CD4-positive, alpha-beta T cell treated with Interleukin-1 beta for 1 hour (primary cell): ENCODE data around the gene ANGPT4.

Experiments
- DNase-seq, 2 donors: peaks; one replicate each; pipeline ENCODE4 v3.0.0-alpha.2; 2020 to 2022

The ANGPT4 gene

DNA sequence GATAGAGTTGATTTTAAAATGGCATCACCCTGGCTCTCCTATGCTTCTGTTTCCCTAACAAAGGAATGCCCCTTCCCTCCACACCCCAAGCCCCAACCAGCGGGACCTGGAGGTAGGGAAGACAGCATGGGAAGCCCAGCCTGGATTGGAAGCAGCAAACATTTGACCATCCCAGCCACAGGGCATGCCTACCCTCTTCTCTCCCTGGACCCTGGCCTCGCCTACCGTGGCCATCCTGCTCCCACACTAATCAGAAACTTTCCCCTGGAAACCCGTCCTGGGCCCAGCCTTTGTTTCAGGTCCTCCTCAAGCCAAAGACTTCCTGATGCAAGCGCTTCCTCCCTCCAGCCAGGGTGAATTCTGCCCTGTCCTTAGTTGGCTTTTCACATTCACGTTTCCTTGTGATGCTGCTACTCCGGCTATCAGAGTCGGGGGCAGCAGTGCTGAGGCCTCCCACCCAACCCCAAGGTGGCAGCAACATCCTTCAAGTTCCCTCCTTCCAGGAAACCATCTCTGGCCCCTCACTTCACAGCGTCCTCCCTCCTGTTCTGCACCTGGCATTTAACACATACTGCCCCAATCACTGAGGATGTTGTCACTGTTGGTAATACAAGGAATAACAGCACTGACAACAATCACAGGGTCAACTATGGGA, 18.2 kb upstream of the ANGPT4 start:
- DNase-seq, result no peak

DNA sequence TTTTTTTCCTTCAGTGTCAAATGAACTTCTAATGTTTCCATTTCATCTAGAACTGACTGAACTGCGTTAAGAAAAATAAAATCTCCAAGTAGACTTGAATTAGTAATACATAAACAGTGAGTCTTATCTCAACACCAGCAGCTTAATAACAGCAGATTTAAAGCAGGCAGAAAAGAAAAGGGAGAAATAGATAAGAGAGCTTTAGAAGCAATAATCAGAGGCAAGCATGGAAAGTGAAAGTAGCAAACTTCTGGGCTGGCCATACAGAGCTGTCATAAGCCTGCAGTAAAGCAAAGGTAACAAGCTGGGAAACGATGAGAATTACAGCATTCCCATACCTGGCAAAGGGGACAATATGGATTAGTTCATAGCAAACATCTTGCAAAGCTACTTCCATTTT, 16.9 kb upstream of the ANGPT4 start:
- no peak for DNase-seq

DNA sequence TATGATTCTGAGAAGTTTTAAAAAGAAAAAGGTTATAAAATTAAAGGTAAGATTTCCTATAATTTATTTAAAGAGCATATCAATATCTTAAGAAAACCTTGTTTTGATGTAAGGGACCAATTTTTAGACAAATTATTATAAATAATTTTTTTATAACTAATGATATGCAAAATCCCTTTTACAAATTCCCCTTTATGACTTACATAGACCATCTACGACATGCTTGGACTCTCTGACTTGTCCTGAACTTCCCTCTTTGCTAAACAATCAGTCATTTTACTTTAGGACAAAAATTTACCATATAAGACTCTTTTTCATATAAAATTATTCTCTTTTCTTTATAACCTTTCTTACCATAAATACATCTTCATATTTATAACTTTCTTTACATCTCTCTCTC, 15.3 kb upstream of the ANGPT4 start:
- DNase-seq, result no peak

DNA sequence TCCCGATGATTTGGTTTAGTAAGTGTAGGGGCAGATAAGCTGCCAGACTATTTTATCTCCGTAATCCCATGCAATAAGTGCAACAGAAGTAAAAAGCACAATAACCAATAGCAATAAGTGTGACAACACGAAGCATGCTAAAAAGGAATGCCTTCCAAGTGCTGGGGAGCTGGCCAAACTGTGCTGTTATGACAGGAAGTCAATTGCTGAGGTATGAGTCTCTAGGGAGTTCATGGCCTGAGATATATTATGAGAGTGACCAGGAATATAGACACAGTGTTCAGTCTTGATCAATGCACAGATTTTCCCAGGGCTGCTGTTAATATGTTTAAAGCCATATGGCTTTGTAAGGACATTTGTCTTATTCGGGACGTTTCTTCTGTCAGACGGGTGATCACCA, 10.5 kb upstream of the ANGPT4 start:
- no peak for DNase-seq

DNA sequence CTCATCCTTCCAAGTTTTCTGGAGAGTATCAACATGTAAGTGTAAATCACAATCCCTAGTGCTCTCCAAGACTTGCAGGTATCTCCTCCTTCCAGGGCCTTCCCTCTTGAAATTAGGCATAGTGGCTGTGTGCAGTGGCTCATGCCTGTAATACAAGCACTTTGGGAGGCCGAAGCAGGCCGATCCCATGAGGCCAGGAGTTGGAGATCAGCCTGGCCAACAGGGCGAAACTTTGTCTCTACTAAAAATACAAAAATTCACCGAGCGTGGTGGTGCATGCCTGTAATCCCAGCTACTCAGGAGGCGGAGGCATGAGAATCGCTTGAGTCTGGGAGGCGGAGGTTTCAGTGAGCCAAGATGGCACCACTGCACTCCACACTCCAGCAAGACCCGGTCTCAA, 9.4 kb upstream of the ANGPT4 start:
- no peak for DNase-seq

DNA sequence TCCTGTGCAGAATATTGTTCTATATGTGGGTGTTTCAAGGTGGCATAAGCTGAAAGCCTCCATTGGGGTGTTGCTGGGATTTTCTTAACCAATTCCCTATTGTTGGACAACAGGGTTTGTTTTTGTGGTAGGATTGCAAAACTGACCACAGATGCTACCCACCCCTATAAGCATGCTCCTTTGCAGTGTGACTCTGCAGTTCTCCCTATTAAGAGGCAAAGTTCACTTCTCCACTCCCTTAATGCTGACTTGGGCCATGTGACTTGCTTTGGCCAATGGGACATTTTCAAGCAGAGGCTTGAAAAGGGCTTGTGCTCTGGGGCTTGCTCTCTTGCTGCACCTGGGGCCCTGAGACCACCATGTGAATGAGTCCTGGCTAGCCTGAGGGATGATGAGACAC, 8.5 kb upstream of the ANGPT4 start:
- DNase-seq, result peak in 1 of 2 donors; percentile 16

DNA sequence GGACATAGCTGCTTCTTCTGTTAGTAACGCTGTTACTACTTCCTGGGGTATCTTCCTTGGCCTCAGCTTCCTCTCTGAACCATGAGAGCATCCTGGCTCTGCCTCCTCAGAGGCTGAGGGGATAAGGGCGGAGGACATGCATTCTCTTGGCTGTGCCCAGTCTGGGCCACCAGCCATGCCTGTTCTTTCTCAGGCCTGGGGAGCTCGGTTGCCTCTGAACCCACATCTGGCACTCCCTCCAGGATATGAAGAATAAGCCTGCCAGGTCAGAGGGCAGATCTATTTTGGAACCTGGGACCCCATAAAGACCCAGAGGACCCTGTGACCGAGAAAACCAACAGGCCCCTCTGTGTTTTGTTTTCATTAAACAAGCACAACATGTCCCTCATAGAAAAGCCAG, 6.6 kb upstream of the ANGPT4 start:
- no peak for DNase-seq

DNA sequence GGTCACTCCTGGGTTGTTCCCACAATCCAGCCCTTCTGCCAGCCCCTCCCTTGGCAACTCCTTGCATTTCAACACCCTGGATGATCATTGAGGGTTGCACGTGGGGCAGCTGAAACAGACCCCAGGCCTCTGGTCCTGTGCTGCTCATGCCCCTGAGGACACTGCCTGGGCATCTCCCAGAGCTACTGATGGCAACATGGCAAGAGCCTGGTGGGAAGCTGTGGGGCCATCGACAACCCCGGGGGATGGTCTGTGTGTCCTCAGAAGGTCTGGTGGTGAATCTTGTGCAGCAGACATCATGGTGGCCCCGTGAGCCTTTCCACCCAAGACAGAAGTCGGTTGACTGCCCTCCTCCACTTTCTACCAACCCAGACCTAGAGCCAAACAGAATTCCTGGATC, 4.9 kb upstream of the ANGPT4 start:
- DNase-seq, result no peak

DNA sequence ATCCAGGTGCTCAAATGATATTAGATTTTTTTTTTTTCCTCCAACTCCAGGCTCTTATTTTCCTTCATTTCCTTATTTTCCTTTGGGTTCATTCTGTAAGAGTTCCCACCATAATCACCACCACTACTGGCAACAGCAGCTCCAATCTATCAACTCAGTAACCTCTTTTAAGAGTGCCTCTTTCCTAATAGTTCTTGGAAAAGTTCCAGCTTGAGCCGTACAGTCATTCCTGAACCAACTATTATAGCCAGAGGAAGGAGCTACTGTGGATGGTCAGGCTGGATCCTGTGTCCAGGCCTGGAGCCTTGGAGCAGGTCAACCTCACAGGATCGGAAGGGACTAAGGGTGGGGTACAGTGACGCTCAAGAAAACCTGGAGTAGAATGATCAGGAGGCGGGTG, 4.2 kb upstream of the ANGPT4 start:
- DNase-seq, result no peak

DNA sequence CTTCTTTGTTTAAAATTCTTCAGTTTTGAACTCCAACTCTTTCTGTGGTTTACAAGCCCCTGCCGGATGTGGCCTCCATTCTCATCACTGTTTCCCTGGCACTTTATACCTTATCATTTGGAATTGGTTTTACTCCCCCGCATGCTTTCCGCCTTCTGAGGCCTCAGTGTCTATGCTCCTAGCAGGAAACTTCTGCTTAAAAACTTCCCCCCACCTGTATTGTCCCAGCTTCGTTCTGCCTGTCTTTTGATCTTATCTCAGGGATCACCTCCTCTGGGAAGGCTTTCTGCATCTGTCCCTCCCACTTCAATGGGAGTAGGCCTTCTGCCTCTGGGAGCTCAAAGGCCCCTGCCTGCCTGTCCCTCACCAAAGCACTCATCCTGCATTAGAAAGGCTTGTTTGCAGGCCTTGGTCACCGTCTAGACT, 3.4 kb upstream of the ANGPT4 start:
- DNase-seq, result no peak

DNA sequence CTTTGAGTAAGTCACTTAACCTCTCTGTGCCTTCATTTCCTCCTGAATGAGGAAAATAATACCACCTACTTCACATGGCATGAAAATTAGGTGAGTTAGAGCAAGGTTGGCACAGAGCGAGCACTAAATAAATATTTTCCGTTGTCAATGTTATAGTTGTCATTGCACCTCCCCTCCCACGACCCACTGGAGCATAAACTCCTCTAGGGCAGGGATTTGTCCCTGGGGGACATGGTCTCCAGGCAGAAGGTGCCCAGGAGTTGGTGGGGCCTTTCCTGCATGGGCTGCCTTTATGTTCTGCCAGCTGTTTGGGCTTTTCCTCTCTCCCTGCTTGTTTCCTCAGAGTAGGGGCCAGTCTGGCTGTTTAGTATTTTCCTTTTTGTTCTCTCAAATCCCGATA, 1.3 kb upstream of the ANGPT4 start:
- DNase-seq, result no peak

DNA sequence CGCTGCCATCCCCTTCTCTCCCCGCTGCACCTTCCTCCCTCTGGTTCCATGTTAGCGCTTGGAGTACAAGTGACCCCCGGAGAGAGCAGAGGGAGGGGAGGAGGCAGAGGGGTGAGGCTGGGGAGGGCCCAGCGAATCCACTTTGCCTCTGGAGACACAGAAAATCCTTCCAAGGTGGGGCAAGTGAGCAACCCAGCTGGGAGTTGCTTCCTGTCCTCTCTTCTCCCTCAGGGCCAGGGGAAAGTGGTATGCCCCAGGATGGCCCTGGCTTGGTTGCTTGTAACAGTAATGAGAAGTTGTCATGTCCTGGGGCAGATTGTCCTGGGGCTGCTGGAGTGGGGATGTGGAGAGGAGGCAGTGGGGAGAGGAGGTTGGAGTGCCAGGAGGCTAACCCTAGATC, 691 bp upstream of the ANGPT4 start:
- no peak for DNase-seq

DNA sequence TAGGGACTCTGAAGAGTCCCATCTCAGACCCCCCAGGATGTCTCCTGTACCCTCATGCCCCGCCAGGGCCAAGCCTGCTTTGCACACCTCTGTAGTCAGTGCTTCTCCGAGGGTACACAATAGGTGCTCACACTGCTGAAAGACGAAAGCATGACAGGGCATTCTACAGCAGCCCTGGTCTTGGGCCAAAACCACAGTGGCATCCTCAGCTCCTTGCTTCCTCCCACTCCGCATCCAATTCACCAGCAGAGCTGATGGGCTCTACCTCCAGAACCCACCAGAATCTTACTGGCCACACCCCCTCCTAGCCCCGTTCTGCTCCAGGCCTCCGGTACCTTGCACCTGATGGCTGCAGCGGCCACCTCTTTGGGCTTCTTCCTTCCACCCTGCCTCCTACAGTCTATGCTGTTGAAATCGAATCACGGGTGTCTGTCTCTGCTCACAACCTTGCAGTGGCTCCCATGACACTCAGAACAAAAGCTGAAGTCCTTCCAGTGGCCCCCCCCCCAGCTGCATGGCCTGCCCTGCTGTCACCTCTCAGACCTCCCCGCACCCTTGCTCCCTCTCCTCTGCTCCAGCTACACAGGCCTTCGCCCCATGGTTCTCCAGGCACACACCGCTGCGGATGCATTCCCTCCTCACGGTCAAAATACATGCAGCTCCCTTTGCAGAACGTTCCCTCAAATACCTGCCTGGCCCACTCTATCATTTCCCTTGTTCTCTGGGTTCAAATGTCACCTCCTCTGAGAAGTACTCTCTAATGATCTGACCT, 1.2 kb downstream of the ANGPT4 start:
- DNase-seq, result no peak

DNA sequence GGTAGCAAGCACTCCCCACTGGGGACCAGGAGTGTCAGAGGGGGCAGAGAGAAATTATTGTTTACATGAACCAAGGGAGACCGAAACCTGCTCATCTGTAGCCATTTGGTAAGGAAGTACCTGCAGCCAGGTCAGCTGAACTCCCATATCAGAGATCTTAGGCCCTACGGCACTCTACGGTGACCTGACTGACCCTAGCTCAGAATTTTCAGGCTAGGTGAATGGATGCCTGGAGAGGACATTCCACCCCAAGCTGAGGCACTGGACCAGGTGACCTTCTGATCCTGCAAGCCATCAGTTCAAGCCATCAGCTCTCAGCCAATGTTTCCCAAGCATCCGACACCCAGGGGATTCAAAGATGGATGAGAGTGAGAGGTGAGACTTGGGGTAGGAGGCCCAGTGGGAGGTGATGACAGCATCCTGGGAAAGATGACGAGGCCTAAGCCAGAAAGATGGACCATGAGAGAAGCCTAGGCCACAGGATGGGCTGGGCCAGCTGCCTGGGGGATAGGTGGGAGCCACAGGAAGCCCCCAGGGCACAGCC, 2.8 kb downstream of the ANGPT4 start:
- DNase-seq, result no peak

DNA sequence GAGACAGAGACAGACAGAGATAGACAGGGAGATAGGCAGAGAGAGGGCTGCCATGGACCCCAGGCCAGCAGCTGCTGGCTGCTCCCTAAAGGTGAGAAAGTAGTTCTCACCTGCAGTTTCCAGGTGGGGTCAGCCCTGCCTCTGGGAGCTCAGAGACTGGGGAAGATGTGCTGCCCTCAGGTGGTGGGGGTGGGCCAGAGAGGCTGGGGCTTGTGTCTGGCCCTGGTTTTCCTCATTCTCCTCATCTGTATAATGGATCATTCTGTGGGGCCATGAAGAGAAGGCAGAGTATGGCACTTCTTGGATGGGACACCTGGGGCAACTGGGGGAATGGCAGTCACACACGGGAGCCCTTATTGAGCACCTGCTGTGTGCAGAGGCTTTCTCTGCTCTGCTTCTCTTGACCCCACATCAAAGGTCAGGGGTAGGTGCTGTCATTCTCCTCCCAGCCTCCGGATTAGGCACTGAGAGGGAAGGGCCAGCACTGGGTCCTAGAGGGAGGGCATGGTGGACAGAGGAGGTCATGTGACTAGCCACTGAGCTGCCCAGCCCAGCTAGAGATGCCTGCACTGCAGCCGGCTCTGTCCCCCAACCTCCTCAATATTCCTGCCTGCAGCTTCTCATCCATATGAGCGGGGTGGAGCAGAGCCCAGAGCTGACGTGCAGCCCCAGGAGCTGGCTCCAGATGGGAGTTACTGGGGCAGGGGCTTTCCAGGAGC, 4.1 kb downstream of the ANGPT4 start:
- no peak for DNase-seq

DNA sequence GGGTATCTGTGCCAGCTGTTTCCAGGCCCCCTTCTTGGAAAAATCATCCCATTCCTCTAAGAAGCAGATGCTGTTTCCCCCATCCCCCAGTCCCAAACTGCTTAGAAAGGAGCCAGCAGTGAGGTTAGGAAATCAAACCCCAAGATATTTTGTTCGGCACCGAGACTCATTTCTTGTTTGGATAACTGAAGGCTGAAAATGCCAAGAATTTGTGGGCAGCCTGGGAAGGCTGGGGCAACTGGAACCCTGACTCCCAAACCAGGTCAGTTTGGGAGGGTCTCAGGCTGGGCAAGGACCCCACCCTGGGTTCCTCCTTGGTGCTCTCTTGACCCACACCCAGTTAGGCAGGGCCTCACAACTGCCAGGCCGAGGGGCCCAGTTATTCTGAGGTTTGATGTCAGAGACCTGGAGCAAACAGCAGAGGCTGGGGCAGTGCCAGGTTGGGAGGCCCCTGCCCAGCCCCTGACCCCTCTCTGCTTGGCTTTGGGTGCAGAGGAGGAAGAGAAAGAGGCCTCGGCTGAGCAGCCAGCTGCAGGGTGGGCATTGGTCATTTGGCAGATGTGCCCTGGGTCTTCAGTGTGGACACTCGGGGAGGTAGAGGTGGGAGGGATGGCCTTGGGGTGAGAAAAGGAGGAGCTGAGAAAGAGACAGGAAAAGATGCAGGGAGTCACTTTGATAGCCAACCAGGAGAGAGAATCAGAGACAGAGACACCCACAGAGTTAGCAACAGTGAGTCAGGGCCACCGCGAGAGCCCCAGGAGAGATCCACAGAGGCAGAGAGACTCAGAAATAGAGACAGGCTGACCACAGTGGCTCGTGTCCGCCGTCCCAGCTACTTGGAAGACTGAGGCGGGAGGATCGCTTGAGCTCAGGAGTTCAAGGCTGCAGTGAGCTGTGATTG, 5.0 kb downstream of the ANGPT4 start:
- no peak for DNase-seq

DNA sequence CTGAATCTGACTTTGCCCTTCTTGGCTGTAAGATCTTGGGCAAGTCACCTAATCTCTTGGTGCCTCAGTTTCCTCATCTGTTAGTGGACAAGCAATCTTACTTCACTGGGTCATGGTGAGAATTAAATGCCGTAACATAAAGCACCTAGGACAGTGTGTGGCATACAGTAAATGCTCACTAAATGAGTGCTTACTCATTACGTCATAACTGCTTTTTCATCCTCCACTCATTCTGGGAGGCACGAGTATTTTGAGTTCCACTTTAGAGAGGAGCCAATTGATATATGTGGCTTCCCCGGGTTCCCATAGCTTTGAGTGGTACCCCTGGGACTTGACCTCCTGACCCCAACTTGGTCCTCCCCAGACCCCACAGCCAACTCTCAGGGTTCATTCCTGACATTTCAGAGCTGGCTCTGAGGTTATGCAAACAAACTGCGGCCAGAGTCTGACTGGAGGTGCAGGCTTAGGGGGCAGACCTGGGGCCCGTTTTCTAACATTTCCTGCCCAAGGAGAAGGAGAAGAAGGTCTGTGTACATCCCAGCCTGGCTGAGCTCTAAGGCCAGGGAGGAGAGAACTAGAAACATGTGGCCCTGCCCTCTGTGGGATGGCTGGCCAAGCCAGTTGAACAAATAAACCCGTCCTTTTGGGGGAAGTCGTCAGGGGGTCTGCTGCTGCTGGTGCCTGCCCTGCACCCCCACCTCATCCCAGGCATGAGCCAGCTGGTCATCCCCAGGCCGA, 5.8 kb downstream of the ANGPT4 start:
- DNase-seq, result no peak

DNA sequence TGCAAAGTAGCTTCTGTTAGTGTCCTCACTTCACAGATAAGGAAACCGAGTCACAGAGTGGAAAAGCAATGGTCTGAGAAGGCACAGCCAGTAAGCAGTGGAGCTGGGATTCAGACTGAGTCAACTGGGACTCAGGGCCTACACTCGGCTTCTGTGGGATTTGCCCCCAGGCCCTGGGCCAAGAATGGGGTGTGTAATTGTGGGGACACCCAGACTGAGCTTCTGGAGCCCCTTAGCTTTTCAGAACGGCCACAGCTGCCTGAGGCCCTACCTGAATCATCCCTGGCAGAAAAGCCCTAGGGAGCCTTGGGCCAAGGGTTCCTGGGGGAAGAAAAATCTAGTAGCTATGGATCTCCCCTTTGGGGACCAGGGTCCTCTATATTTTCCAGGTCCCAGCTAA, 6.5 kb downstream of the ANGPT4 start:
- DNase-seq, result no peak

DNA sequence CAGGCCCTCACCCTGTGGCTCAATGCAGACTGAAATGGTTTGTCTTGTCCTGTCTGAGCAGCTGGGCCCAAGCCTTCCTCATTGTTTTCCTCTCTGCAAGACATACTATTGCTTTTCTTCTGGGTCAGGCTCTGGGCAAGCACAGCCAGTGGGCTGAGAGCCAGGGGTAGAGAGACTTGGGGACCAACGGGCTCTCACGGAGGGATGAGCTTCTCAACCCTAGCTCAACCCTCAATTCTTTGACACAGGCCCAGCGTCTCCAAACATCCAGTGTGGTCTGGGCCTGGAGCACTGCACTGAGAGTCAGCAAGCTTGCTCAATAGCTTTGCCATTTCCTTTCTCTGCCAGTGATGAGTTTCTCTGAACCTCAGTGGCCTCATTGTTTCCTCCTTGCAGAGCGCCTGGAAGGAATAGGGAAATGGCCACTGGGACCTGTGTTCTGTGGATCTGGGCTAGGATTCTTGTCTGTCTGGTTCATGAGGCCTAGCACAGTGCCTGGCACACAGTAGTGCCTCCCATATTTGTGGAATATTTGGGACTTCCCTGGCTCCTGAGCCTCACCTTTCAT, 9.3 kb downstream of the ANGPT4 start:
- DNase-seq, result no peak

DNA sequence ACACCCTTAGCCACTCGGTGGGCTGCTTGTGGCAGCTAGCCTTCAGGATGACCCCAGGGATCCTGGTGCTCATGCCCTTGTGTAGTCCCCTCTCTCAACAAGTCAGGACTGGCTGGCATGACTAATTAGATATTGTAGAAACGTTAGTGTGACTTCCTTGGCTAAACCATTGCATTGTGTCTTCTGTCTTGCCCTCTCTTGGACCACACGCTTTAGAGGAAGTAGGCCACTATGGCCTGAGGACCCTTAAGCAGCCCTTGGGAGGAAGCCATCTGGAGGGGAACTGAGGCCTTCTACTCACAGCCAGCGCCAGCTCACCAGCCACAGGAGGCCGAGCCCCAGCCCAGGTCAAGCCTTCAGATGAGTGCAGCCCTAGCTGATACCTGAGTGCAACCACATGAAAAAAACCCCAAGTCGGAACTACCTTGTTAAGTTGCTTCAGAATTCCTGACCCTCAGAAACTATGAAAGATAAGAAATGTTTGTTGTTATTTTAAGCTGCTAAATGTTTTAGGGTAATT, 10.1 kb downstream of the ANGPT4 start:
- no peak for DNase-seq

DNA sequence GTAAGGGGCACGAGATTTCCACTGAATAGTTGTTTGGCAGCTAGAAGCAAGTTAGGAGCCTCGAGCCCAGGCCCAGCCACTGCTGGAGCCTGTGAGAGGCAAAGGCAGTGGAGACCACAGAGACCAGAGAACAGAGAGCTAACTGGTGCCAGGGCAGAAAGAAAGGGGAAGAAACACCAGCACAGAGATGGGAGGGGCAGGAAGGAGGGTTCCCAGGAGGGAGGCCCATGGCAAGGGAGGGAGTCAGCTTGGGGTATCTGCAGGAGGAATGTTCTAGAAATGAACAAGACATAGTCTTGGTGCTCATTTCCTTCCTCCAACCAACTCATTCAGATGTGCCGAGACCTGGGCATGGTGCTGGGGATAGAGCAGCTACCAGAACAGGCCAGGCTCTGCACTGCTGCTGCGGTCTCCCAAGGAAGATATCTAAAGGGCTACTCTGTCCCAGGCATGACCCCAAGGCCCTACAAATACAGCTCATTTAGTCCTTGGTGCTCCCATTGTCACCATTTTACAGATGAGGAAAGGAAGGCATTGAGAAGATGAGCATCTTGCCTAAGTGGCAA, 10.7 kb downstream of the ANGPT4 start:
- peak in 1 of 2 donors; percentile 34 for DNase-seq
